ENCODE results near the gene PORCN.

The PORCN gene

GRCh38 chrX:48511560-48511959, 2.8 kb downstream of the PORCN start:
- TF ChIP-seq CTCF (IDR thresholded peaks at IDR 0.05; ENCODE audit: low read depth, low read length) = no peak
- no peak overlapping the region for H3K4me3 ChIP-seq (ENCODE audit: low read depth, low read length)

- no peak for TF ChIP-seq CTCF (IDR thresholded peaks at IDR 0.05; ENCODE audit: low read depth, low read length)
- no peak overlapping the region for H3K4me3 ChIP-seq (ENCODE audit: low read depth, low read length)
These were observed 3.7 kb downstream of the PORCN start for GRCh38 chrX:48512371-48512935.

GRCh38 chrX:48513670-48514069, 4.9 kb downstream of the PORCN start:
- H3K4me3 ChIP-seq (ENCODE audit: low read depth, low read length) = no peak overlapping the region
- no peak for TF ChIP-seq CTCF (IDR thresholded peaks at IDR 0.05; ENCODE audit: low read depth, low read length)

GRCh38 chrX:48514126-48514806, 5.5 kb downstream of the PORCN start:
- no peak for TF ChIP-seq CTCF (IDR thresholded peaks at IDR 0.05; ENCODE audit: low read depth, low read length)
- no peak overlapping the region for H3K4me3 ChIP-seq (ENCODE audit: low read depth, low read length)

- TF ChIP-seq CTCF (IDR thresholded peaks at IDR 0.05; ENCODE audit: low read depth, low read length) = no peak
- H3K4me3 ChIP-seq (ENCODE audit: low read depth, low read length) = no peak overlapping the region
These were observed 6.2 kb downstream of the PORCN start for GRCh38 chrX:48514868-48515460.

GRCh38 chrX:48515842-48516241, 7.0 kb downstream of the PORCN start:
- no peak for TF ChIP-seq CTCF (IDR thresholded peaks at IDR 0.05; ENCODE audit: low read depth, low read length)

GRCh38 chrX:48516285-48516684, 7.5 kb downstream of the PORCN start:
- H3K4me3 ChIP-seq (ENCODE audit: low read depth, low read length) = no peak overlapping the region
- no peak for TF ChIP-seq CTCF (IDR thresholded peaks at IDR 0.05; ENCODE audit: low read depth, low read length)

More at GRCh38 chrX:48515842-48516241, 7.0 kb downstream of the PORCN start:
- no peak overlapping the region for H3K4me3 ChIP-seq (ENCODE audit: low read depth, low read length)

Measured in WI38 (cell line).